ENCODE results near the gene SULT1C2.
A peak's percentile ranks its signal among the peaks of the same experiment; 100 is the strongest.
"Not testable (repeated sequence)": the region's sequence is repeated elsewhere in the genome, so short reads cannot be mapped to it uniquely, and the experiment has no call there.

SULT1C2 gene

DNA sequence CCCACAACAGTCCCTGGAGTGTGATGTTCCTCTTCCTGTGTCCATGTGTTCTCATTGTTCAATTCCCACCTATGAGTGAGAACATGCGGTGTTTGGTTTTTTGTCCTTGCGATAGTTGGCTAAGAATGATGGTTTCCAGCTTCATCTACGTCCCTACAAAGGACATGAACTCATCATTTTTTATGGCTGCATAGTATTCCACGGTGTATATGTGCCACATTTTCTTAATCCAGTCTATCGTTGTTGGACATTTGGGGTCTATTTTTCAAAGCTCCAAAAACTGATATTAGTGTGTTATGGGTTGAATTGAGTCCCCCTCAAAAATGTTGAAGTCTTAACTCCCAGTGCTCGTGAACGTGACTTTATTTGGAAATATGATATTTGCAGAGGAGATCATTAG, 4.1 kb upstream of the SULT1C2 start:
- in situ Hi-C loops (cut with MboI; ENCODE audit: low pct_unique_long_range_greater_than_20kb, low sequenced_read_pairs); DNase-seq: not testable (repeated sequence)

GRCh38 chr2:108285616-108286015, 3.1 kb upstream of the SULT1C2 start:
- in situ Hi-C loops (cut with MboI; ENCODE audit: low pct_unique_long_range_greater_than_20kb, low sequenced_read_pairs), result no loop called here
- DNase-seq, result no peak

GRCh38 chr2:108287169-108287568, 1.5 kb upstream of the SULT1C2 start:
- in situ Hi-C loops (cut with MboI; ENCODE audit: low pct_unique_long_range_greater_than_20kb, low sequenced_read_pairs), result no loop called here
- DNase-seq, result no peak

- in situ Hi-C loops (cut with MboI; ENCODE audit: low pct_unique_long_range_greater_than_20kb, low sequenced_read_pairs), result no loop called here
- no peak for DNase-seq
Measured at GRCh38 chr2:108293850-108294249, 5.2 kb downstream of the SULT1C2 start.

DNA sequence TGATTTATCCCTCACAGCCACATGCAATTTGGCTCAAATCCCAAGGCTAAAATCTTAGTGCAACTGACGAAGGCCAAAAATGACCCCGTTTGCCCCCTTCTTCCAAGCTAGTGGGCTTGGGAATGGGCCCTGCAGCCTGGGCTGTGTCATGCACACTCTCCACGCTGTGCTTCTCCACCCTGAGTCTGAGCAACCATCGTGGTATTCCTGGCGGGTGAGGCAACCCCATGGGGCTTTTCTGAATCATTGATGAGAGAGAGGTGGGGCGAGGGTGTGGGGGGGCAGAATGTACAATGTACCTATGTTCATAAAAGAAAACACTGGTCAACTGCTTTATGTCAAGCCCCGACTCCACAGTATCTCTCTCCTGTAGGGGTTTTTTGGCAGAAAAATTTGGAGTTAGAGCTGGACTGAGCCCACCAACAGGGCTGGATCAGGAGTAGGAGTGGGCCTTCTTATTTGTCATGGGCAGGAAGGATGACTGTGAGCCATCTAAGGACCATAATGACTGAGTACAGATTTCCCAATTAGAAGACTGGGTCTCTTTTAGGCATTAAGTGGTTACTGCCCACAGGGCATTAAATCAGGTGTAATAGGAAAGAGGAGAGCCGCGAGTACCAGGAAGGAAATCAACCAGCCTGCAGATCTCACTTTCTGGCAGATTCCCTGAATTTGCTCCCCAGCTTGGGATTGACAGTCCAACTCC, 8.9 kb downstream of the SULT1C2 start:
- in situ Hi-C loops (cut with MboI; ENCODE audit: low pct_unique_long_range_greater_than_20kb, low sequenced_read_pairs), result no loop called here
- DNase-seq, result no peak

DNA sequence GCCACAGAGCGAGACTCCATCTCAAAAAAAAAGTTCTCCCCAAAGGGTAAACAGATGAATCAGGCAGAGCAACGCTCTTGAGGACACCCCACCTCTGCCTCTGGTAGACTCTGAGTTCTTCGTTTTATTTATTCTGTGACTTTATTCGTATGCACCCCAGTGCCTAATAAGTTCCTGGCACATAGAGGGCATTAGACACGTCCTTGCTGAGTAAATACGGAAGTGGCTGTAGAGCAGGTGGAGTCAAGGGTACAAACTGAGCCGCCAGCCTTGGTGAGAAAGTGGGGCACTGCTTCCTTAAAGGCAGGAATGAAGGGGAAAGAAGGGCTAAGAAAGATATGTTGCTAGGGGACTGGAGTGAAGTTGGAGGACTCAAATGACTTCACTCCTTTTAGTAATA, 12.9 kb downstream of the SULT1C2 start:
- DNase-seq, result no peak
- in situ Hi-C loops (cut with MboI; ENCODE audit: low pct_unique_long_range_greater_than_20kb, low sequenced_read_pairs), result no loop called here

DNA sequence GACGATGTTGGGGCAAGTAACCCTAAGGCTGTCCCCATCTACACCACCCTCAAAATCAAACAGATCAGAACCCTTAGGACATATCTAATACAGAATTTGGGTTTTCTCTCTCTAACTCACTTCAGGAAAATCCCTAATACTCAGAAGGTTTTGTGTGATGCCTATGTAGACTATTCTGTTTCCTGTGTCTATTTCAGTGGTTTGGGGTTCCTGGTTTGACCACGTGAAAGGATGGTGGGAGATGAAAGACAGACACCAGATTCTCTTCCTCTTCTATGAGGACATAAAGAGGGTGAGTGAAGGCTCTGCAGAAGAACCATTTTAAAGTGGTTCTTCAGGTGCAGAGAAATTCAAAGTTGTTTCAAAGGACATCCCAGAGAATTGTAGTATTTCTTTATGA, 16.3 kb downstream of the SULT1C2 start:
- no peak for DNase-seq
- in situ Hi-C loops (cut with MboI; ENCODE audit: low pct_unique_long_range_greater_than_20kb, low sequenced_read_pairs), result no loop called here

DNA sequence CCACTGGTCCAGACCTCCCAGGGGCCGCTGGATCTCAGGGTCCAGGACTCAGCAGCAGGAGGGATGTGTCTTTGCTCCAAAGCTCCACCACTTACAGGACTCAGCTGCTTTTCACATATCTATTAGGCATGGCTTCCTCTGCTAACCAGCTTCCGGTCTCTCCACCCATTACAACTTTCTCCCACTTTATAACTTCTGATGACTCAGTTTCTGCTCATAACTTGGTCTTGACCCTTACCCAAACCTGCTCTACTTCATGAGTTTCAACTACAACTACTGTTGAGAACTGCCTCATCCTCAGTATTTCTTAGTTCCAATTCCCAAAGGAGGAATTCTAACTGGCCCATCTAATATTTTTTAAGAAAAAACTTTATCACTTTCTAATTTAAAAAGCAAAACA, 17.2 kb downstream of the SULT1C2 start:
- in situ Hi-C loops (cut with MboI; ENCODE audit: low pct_unique_long_range_greater_than_20kb, low sequenced_read_pairs), result no loop called here
- DNase-seq, result no peak

DNA sequence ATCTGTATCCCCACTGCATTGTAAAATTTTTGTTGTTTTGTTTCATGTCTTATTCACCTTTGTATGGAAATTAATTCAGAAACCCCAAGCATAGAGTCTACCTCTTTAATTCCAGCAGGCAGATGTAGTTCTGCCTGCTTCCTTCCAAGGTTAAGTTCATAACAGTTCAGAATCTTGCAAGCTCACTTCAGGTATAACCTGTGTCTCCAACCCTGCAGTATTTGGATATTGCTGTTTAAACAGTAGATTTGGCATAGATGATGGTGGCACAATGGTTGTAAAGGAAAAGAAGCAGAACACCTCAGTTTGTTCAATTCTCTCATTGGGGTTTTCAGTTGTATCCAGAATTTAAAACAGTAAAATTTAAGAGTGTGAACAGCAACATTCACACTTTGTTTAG, 21.2 kb downstream of the SULT1C2 start:
- in situ Hi-C loops (cut with MboI; ENCODE audit: low pct_unique_long_range_greater_than_20kb, low sequenced_read_pairs), result no loop called here
- DNase-seq, result no peak

DNA sequence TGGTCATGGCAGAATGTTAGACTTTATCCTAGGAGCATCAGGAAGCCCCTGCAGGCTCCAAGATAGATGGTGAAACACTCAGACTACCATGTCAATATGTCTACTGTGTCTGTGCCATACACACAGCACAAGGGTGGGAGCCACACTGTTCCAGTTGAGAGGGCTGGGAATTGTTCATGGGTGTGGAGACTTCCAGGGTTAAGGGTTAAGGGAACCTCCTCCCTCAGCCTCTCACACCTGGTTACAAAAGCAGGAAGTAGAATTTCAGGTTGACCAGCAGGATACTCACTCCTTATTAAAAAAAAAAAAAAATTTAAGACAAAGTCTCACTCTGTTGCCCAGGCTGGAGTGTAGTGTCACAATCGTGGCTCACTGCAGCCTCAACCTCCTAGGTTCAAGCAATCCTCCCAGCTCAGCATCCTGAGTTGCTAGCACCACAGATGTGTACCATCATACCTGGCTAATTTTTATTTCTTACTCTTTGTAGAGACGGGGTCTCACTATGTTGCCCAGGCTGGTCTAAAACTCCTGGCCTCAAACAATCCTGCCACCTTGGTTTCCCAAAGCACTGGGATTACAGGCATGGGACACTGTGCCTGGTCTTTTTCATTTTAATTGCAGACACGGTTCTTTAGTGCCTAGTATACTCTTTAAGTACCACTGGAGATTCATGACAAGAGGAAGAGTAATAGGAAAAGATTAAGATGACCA, 26.0 kb downstream of the SULT1C2 start:
- in situ Hi-C loops (cut with MboI; ENCODE audit: low pct_unique_long_range_greater_than_20kb, low sequenced_read_pairs), result no loop called here

GRCh38 chr2:108315444-108315934, 26.8 kb downstream of the SULT1C2 start:
- in situ Hi-C loops (cut with MboI; ENCODE audit: low pct_unique_long_range_greater_than_20kb, low sequenced_read_pairs), result no loop called here
- no peak for DNase-seq

More for the DNA sequence above, 26.0 kb downstream of the SULT1C2 start:
- no peak for DNase-seq

GRCh38 chr2:108316033-108316432, 27.3 kb downstream of the SULT1C2 start:
- DNase-seq, result no peak
- in situ Hi-C loops (cut with MboI; ENCODE audit: low pct_unique_long_range_greater_than_20kb, low sequenced_read_pairs), result no loop called here

DNA sequence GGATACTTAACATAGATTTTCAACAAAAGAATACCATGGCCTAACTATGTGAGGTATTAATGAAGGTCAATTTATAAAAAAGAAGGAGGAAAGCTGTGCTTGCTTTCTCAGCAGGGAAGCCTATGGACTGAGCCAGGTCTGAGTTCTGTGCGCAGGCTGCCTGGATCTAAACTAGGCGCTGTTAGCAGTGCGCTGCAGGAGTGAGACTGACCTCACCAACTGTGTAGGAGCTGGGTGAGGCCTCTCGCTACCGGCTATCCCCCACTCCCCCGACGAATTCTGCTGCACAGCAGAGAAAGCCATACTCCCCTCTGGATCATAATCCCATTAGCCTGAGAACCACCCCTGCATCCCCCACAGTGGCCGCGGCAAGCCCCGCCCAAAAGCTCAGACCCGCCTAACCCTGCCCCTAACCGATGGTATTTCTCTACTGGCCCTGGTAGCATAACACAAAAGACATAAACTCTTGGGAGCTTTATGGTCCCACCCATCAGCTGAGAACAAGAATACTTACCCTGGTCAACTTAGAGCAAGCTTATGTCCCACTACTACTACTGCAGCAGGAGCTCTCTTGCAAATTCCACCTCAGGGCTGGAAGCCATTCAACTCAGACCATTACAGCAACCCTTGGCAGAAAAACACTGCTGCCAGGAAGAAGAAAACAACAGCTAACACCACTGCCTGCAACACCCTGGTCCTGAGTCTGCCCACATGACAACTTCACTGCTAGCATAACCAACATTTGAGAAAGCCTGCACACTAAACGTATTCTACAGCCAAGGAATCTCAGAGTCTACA, 28.0 kb downstream of the SULT1C2 start:
- in situ Hi-C loops (cut with MboI; ENCODE audit: low pct_unique_long_range_greater_than_20kb, low sequenced_read_pairs), result no loop called here
- no peak for DNase-seq

- no peak for DNase-seq
- in situ Hi-C loops (cut with MboI; ENCODE audit: low pct_unique_long_range_greater_than_20kb, low sequenced_read_pairs), result no loop called here
Measured at GRCh38 chr2:108320326-108320922, 31.7 kb downstream of the SULT1C2 start.

- no peak for DNase-seq
- in situ Hi-C loops (cut with MboI; ENCODE audit: low pct_unique_long_range_greater_than_20kb, low sequenced_read_pairs), result no loop called here
Measured at GRCh38 chr2:108323619-108324018, 34.9 kb downstream of the SULT1C2 start.

DNA sequence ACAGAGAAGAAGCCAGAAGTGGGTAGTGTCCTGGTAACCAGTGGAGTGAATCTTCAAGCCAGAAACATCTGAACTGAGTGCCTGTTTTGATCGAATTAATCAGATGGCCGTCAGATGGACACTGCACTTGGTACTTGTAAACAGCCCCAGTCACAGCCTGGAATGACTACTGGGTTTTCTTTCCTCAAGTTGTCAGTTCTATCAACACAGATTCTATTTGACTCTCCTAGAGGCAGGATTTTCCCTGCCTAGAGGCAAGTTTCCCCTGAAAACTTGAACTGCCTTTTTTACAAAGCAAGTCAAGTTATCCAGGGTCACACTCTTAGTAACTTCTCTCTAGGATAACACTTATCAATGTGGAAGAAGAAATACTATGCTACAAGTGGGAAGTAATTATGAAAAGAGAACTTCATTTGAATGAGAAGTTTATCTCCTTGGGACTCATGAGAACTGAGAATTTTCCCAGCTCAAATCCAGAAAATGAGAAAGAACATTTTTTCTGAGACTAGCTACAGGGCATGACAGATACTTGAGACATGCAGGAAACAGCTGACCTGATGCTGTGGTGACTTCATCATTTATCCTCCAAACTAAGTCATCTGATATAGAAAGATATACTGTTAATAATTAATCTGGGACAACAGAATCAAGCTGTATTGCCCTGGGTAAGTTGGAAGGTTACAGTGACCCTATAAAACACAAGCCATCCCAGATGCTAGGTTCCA, 36.0 kb downstream of the SULT1C2 start:
- in situ Hi-C loops (cut with MboI; ENCODE audit: low pct_unique_long_range_greater_than_20kb, low sequenced_read_pairs), result no loop called here
- DNase-seq, result no peak

DNA sequence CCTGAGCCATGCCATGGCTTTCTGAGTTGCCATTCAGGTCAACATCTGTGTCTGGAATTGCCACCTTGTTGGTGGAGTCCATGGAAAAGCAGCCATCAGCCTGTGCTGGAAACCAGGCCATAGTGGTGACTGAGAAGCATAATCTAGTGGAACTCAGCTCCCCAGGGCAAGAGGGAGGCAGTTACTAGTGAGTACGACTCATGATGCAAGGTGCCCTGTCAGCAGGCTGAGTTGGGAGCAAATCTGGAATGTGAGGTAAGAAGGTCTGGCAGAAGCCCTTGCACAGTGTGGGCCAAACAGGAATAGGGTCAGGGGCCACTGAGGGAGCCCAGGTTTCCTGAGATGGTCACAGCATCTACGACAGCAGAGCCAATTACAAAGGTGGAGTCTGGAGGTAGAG, 37.1 kb downstream of the SULT1C2 start:
- DNase-seq, result no peak
- in situ Hi-C loops (cut with MboI; ENCODE audit: low pct_unique_long_range_greater_than_20kb, low sequenced_read_pairs), result no loop called here

GRCh38 chr2:108329771-108330170, 41.1 kb downstream of the SULT1C2 start:
- no peak for DNase-seq
- in situ Hi-C loops (cut with MboI; ENCODE audit: low pct_unique_long_range_greater_than_20kb, low sequenced_read_pairs), result no loop called here

DNA sequence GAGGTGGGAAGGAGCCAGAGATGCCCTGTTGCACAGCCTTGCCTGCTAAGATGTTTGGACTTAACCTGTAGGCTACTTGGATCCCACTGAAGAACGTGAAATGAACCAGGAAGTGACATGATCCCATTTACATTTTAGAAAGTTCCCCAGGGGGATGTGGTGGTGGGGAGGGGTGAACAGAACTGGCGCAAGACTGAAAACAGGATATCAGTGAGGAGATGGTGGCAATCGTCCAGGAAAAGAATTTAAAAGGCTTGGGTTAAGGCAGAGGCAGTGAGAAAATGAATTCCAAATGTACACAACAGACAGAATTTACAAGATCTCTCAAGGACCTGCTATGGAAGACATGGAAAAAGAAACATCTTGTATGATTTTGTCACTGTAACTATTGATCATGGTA, 42.3 kb downstream of the SULT1C2 start:
- in situ Hi-C loops (cut with MboI; ENCODE audit: low pct_unique_long_range_greater_than_20kb, low sequenced_read_pairs), result no loop called here
- peak; percentile 14 for DNase-seq

Data from KBM-7 (cell line).